GM04504 (cell line): ENCODE data around the gene NPL.

ENCODE experiments used
- DNase-seq: peaks from one replicate; pipeline ENCODE4 v3.0.0-alpha.2; 2012; ENCODE audit warnings: low read depth

The NPL gene

DNA sequence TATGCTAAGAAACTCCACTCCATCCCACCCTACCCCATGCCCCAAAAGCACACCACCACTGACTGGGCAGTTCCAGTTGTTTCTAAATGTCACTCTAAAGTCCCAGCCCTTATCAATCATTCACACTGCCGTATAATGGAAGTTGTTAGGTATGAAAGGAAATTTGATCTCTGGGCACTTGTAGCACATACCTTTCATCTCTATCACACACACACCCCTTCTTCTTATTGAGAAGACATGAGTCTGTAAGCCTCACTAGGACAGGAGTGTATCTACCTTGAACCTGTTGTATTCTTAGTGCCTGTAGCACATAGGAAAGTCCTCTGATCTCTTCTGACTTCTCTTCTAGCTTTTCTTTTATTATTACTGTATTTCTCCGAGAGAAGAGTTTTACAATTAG, 27.3 kb downstream of the NPL start:
- DNase-seq, result no peak

DNA sequence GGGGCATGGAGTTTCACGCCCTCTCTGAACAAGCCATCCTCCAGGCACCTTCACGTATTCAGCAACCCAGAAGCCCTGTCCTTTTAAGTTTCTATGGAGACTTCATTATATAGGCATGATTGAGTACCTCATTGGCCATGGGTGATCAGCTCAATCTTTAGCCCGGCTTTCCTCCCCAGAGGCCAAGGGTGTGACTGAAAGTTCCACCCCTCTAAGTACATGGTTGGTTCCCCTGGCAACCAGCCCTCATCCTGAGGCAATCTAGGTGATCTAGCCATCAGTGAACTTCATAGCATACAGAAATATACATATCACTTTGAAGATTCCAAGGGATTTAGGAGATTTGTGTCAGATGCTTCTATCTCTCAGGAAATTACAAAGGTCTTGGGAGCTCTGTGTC, 28.2 kb downstream of the NPL start:
- DNase-seq, result no peak

DNA sequence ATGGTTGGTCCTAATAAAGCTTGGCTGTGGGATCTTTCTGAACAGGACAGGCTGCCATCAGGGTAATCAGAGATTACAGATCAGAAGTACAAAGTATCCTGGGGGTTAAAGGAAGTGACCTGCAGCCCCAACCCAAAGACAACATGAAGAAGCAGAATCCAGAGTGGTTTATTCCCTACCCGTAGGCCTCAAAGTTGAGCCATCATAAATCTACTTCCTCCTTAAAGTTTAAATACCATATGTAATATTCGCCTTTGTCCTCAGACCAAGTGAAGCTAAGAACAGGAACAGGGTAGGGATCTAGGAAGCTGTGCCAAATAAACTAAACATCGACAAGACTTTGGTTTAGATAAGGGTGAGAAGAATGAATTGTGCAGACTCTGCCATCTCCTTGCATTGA, 33.6 kb downstream of the NPL start:
- DNase-seq, result no peak

DNA sequence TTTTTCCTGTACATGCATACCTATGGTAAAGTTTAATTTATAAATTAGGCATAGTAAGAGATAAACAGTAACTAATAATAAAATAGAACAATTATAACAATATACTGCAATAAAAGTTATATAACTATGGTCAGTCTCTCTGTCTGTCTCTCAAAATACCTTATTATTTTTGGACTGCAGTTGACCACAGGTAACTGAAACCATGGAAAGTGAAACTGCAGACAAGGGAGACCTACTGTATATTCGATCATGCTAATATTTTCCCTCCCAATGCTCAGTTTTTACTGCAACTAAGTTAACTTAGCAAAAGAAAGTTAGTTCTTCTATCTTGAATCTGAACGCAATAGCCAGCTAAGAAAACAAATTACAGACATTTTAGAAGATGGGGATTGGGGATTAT, 37.3 kb downstream of the NPL start:
- no peak for DNase-seq

DNA sequence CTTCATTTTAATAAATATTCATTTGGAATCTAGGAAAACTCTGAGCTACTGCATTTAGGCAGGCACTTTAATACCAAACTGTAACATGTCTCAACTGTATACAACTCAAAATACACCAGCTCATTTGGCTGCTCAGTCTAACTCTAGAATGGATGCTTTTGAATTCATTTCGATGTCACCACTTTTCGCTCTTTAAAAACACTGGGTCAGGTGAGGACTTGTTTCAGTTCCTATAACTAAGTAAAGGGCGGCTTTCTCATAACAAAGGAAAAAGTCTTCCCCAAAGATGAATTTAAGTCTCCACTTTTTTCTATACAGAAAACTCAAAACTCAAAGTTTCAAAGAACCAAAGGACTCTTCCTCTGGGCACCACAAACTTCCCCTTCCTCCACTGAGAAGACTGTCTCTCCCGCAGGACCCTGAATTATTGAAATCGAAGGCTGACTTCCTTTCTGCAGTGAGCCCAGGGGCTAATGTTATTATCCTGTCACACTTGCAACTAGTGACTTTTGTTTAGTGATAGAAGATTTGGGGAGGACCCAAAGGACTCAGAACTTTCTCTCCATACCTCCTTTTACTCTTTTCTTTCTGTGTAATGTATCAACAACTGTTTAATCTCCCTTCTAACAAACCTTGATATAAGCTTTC, 39.8 kb downstream of the NPL start:
- DNase-seq, result no peak

DNA sequence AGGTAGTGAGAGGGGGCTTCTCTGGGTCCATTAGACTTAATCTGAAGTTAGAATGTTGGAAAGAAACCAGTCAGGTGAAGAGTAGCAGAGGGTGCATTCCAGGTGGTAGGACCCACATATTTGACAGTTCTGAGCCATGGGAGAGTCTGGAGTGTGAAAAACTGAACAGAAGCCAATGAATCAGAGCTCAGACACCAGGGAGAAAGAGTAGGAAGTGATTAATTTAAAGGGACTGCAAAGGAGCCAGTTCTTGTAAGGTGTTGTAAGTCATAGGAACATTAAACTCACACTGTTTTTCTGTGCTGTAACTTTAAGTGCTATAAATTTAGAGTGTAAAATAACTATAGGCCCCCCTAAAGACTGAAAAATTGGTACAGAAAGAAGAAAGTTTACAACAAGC, 43.7 kb downstream of the NPL start:
- no peak for DNase-seq

DNA sequence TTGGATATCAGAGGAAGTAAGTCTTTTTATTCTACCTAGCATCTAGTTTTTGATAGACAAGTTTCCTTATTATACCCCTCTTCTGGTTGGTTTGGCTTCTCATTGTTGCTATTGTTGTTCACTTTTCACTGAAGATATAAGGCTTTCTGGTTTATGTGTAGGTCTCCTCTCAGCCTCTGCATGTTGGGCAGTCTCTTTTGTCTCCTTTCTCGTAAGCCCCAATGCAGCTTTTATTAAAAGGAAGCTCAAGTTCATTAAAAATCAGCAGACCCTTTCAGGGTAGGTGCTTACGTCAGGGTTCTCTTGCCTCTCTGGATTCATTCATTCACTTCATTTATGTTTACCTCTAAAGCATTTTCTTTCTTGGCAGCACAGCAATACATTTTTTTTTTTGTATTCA, 44.8 kb downstream of the NPL start:
- no peak for DNase-seq

DNA sequence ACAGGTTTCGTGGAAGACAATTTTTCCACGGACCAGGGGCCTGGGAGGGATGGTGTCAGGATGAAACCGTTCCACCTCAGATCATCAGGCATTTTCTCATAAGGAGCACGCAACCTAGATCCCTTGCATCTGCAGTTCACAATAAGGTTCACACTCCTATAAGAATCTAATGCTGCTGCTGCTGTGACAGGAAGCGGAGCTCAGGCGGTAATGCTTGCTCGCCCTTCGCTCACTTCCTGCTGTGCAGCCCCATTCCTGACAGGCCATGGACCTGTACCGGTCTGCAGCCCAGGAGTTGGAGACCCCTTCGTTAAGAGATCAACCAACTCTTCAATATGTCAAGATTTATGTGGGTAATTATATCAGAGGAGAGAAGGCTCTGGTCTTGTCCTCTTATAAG, 46.2 kb downstream of the NPL start:
- no peak for DNase-seq

DNA sequence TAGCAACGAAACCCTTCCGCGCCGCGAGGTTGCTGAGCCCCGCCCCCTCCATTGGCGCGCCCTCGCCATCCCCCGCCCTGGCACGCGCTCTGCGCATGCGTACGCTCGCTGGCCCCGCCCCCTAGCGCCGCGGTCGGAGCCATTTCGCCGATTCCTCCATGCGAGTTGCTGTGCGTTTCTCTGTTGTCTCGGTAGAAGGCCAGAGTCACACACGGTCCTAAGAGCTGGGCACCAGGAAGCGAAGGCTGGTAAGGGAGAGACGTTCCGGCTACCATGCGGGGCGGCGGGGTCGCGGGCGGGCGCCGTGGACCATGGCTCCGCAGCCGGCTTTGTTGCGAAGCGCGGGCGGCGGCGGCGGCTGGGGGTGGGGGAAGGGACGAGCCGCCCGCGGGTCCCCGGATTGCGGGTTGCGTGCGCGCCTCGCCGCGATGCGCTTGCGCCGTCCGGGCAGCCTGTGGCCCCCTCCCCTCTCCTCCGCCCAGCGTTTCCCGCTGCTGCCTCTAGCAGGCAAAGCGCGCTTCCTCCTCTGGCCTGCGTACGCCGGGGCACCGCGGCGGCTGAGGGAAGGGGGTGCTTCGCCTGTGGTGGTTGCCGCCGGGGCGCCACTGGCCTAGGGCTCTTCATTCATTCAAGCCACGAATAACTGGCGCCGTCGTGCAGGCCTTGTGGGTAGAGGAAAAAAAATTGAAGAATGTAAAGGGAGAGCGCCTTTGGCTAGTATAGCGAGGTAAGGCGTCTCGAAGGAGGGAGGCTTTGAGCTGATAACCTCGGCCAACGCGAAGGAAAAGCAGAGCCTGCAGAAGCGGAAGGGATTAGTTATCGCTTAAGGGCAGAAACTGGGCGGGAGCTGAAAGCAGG, 49.9 kb downstream of the NPL start, which contains the start of gene DHX9:
TSS of gene DHX9 (plus strand) at position 139 of the 858 bp plus-strand sequence. CDS start 3,220 bp downstream, outside the sequence.
- DNase-seq, result peak; percentile 72

DNA sequence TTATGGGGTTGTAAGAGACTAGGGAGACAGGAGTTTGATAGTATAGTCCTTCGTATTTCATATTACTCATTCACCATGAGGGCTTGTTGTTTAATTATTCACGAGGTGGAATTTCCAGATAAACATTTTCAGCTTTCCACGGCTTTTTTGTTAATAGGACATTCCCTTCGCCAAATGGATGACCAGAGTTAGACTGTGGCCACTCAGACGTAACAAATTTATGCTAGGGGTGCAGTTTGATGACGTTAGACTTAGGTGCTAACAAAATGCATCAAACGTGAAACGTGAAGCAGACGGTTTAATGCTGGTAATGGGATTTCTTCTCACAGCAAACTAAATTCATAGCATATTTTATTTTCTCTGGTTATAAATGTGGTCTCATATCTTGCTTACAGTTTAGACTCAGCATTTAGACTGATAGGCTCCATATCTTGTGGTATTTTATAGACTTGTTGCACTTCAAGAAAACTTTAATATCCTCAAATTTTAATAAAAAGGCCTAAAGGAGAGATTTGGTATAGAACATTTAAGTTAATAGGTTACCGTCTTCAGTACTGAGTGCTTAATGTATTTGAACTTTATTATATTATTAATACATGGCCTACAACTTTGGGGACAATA, 51.9 kb downstream of the NPL start:
- no peak for DNase-seq

DNA sequence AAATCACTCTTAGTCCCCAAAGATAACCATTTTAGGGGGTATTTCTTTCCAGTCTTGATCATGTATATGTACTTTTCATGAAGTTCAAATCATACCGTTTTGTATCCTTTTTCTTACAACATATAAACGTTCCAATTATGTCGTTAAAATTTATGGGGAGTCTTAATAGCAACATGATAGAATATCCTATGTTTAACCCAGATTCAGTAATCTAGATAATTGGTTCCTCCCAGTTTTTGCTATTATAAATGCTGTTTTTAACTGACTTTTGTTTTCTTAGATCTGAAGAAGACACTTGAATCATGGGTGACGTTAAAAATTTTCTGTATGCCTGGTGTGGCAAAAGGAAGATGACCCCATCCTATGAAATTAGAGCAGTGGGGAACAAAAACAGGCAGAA, 52.7 kb downstream of the NPL start:
- DNase-seq, result no peak

DNA sequence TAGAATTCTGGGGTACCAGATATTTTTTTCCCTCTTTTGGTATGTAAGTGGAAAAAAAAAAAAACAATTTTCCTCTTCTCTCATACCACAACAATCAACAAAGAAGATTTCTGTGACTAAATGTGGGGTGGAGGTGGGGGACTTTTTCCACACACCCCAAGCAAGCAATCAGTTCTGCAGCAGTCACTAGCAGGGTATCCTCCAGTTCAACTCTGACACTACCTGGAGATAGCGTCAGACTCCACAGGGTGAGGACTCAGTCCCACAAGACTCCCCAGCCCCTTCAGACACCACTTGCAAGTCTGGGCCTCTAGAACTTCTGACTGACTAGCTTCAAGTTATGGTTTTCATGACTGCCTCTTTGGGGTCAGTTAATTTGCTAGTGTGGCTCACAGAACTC, 55.8 kb downstream of the NPL start:
- no peak for DNase-seq

DNA sequence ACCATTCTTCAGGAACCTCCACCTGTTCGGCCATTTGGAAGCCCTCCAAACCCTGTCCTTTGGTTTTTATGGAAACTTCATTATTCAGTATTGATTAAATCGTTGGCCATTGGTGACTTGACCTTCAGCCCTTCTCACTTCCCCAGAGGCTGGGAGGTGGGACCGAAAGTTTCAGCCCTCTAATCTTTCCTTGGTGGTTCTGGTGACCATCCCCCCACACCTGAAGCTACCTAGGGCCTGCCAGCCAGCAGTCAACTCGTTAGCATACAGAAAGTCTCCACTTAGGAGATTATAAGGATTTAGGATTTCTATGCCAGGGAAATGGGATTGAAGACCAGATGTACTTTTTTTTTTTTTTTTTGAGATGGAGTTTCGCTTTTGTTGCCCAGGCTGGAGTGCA, 56.3 kb downstream of the NPL start:
- no peak for DNase-seq

DNA sequence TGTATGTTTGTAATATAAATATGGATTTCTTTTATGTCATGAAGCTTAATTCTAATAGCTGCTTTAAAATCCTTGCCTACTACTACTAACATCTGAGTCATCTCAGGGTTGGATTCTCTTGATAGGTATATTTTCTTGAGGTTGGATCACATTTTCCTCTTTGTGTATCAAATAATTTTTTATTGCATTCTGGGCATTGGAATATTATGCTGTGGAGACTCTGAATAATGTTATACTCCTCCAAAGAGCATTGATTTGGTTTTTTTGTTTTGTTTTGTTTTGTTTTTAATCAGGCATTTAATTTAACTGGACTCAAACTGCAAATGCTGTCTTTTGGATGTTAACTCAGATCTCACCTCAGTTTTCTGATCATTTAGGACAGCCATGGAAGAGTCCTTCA, 57.5 kb downstream of the NPL start:
- DNase-seq, result no peak

DNA sequence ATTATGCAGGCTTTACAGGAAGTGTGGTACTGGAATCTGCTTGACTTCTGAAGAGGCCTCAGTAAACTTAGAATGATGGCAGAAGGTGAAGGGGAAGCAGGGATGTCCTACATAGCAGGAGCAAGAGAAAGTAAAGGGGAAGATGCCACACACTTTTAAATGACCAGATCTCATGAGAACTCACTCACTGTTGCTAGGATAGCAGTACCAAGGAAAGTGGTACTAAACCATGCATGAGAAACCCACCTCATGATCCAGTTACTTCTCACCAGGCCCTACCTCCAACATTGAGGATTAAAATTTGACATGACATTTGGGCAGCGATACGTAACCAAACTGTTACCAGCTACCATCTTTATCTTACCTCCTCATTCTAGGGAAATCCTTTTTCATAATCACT, 59.2 kb downstream of the NPL start:
- DNase-seq, result no peak

DNA sequence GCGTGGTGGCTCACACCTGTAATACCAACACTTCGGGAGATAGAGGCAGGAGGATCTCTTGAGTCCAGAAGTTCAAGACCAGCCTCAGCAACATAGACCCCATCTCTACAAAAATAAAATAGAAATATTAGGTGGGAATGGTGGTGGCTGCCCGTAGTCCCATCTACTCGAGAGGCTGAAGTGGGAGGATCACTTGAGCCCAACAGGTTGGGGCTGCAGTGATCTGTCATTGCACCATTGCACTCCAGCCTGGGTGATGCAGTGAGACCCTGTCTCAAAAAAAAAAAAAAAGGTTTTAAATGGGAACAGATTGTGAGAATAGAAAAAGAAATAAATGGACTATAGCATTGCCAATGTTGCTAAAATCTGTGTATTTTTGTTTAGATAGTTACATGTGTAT, 60.7 kb downstream of the NPL start:
- no peak for DNase-seq

DNA sequence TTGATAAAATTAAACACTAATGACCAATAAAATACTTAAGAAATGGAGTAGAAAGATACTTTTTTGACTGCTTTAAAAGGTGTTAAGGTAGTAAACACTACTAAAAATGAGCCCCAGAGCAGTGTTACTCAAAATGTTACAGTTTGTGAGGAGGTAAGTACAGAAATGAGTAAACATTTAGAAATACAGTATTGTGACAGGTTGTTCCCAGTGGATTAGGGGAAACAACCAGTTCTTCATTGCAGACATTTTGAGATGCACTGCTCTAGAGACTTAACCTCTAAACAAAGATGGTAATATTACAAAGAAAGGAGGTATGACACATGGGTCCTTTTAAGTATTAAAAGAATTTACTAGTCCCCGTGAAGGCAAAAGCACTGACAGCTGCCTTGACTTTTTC, 62.3 kb downstream of the NPL start:
- DNase-seq, result no peak

DNA sequence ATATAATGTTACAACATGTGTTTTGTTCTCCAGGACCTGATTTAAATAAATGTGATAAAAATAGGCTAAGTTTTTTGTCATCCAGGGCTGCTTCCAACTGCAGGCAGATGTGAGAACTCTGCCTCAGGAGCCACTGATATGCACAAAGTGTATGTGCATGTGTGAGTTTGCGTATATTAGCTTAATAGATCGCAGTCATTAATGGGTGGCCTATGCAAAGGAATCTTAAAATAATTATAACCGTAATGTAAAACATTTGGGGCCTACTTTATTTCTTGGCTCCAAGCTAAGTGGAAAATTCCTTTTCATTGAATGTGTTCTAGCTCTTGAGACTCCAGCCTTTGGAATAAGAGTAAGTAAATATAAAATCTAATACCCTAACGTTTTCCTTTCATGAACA, 66.3 kb downstream of the NPL start:
- DNase-seq, result no peak

DNA sequence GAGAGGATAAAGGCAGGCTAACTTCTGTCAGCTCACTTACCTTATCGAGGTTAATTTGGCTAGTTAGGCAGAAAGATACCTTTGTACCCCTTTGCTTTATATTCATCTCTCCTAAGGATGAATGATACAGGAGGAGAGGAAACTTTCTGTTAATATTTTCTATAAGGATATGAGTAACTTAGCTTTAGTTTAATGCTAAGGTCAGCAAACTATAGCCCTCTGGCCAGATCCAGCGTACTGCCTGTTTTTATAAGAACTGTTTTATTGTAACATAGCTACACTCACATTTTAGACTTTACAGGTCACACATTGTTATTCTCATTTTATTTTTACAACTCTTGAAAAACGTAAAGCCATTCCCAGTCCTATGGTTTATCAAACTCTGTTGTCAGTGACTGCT, 67.6 kb downstream of the NPL start:
- no peak for DNase-seq

DNA sequence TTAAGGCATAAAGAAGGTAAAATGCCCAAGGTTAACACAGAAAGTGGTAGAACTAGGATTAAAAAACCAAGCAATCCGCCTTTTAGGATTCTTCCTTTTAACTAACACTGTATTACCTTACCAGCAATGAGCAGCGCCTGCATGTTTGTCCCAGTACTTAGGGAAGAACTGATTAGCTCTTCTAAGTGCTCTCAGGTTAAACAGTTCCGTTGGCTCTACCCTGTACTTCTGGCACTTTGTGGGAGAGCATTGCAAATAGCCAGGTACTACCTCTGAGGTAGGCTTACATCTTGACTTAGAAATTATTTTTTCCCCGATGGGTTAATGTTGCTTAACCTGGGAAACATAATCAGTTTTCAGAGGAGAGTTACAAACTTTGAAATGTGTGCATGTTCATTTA, 71.1 kb downstream of the NPL start:
- no peak for DNase-seq

DNA sequence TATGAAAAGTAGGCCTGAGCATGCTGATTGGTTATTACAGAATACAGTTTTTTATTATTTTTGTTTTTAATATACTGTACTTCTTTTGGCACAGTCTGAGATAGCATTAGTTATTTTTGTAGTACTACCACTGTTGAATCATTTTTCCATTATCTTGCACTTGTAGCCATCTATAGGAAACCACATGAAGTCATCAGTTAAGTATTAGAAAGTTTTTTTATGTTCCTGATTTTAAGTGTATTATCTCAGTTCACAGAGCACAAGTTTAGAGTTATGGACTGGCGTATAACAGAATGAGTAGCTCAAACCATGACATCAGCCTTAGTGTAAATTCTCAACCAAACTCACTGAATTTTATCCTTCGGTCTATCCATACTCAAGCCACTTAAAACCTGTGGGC, 72.4 kb downstream of the NPL start:
- DNase-seq, result no peak

DNA sequence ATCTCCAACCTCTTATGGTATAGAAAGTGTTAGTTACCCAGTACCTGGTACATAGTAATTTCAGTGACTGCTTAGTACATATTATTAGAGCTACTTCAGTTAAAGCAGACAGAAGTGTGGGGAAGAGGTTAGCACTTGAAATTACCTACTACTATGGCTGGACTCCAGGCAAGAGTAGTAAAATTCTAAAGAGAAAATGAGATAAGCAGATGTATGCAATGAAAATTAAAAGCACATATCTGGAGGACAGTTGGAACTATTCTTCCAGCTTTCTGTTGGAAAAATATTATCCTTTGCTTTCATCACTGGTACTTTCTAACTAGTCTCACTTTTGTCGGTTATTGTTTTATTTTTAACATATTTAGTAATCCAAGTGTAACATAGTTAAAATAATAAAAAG, 73.3 kb downstream of the NPL start:
- no peak for DNase-seq

DNA sequence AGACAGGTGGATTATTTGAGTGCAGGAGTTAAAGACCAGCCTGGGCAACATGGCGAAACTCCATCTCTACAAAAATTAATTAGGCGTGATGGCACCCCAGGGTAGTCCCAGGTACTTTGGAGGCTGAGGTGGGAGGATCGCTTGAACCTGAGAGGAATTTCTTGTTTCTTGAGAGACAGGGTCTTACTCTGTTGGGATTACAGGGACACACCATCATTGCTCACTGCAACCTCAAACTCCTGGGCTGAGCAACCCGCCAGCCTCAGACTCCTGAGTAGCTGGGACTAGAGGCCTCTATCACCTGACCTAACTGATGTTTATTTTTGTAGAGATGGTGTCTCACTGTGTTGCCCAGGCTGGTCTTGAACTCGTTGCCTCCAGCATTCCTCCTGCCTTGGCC, 74.4 kb downstream of the NPL start:
- no peak for DNase-seq
